Right cardiac atrium (tissue), 5 donors: Measurements from ENCODE around the gene C2orf15. TPM values are rescaled to one million over a fixed set of nuclear protein-coding genes. Genes with fewer than 3 reads are reported as not detected.
A peak's percentile ranks its signal among the peaks of the same experiment; 100 is the strongest.
"Not testable (repeated sequence)": the region's sequence is repeated elsewhere in the genome, so short reads cannot be mapped to it uniquely, and the experiment has no call there.

Experiments
- ATAC-seq, 2 donors: fragments of 200-7000 bp; cut with Tn5 transposase; one replicate each; pipeline versions ENCODE4 v1.8.0 to v1.9.1; 2020; ENCODE audit warnings: moderate library complexity in 2 of 2, mild to moderate bottlenecking in 1 of 2
- DNase-seq, 3 donors: peaks; one replicate each; pipeline ENCODE4 v3.0.0-alpha.2; 2020
- H3K27ac ChIP-seq: one replicate; pipeline ENCODE4 v1.5.1; 2013; ENCODE audit warnings: mild to moderate bottlenecking, low read length, control low read depth, moderate library complexity
- H3K27me3 ChIP-seq: one replicate; pipeline ENCODE4 v1.6.1; 2013; ENCODE audit not compliant: control insufficient read depth, insufficient read depth
- H3K4me1 ChIP-seq: one replicate; pipeline ENCODE4 v1.6.1; 2013; ENCODE audit warnings: low read length; ENCODE audit not compliant: control insufficient read depth, insufficient read depth
- H3K4me3 ChIP-seq: one replicate; pipeline ENCODE4 v1.5.1; 2013; ENCODE audit warnings: low read length, control low read depth
- H3K9me3 ChIP-seq: one replicate; pipeline ENCODE4 v1.6.1; 2013; ENCODE audit warnings: low read length; ENCODE audit not compliant: control insufficient read depth
- WGBS: extraction: QIAGEN DNeasy Blood & Tissue Kit; methylation state at CpG from one replicate; pipeline ENCODE4 v1.1.7; 2013; 5-methylcytosine and 5-hydroxymethylcytosine counted together
- intact Hi-C, 4 donors: fragments of 100-400 bp; cut with DNase I; formaldehyde crosslinking; loops; one replicate each; pipeline versions ENCODE4 v1.11.0 to v1.14.0; 2022 to 2023
- polyA plus RNA-seq: library from polyadenylated mRNA; stranded (reverse); fragments of 200-250 nt; gene quantifications from one replicate; pipeline ENCODE4 v1.2.3, GENCODE V29; 2013
- total RNA-seq, 4 donors: library from RNA; stranded (reverse); fragmentation: NEBNext Ultra II Directional; extraction: Animal tissue kit (Norgen Biotek cat#: 25700); gene quantifications; one replicate each; pipeline ENCODE4 v1.2.1, GENCODE V29; 2021
- donor health status: healthy with polysubstance abuse.
- donor health status: DM: no; HTN: yes; CAD: no.
- donor health status: DM: no; HTN: no; CAD: no.
- donor health status: DM: no; HTN: yes; CAD: no; lungs with severe emphysema.
- donor health status: DM: yes; HTN: yes; CAD: no.

C2orf15 gene
- total and polyA plus RNA-seq, 5 donors = 0.18 to 0.43 (median 0.25) TPM; not detected in 2

DNA sequence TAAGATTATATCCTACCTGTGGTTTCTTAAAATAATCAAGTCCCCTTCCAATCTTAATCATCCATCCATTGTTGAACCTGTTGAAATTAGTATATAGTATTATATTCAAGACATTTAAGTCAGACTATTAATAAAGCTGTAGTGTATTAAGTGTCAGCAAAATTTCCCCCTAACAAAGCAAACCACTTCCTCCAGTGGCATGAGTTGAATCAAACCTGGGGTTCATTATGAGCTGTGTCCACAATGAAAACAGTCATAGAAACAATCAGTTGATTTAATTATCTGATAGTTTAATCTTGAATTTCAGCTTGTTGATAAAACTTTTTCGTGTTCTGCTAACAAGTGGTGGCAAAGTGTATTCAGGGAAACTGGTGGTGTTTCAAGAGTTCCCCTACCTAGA is 28.0 kb downstream of the C2orf15 start:
- 57% methylated on average over 1 of the region's 1 CpG for WGBS

GRCh38 chr2:99171377-99172140 is 30.1 kb downstream of the C2orf15 start:
- no peaks in the 10 kb centered on the region for H3K9me3 ChIP-seq
- intact Hi-C loops = no loop called here
- 96% methylated on average over 8 of the region's 8 CpGs for WGBS

More for the DNA sequence above, 28.0 kb downstream of the C2orf15 start:
- no peaks in the 10 kb centered on the region for H3K9me3 ChIP-seq
- ATAC-seq (no peak), DNase-seq (no peak)
- H3K4me1 ChIP-seq = no peaks in the 10 kb centered on the region
- H3K4me3 ChIP-seq = no peak overlapping the region
- H3K27me3 ChIP-seq = no peaks in the 10 kb centered on the region
- no peak overlapping the region for H3K27ac ChIP-seq
- intact Hi-C loops = no loop called here

GRCh38 chr2:99180755-99181623 is 39.5 kb downstream of the C2orf15 start, which contains the start of the genes MITD1 and MRPL30:
MITD1 (minus strand) TSS chr2:99181058; CDS start chr2:99180981, 77 bp downstream.
MRPL30 (plus strand) TSS chr2:99181184; CDS start chr2:99186204, 5,020 bp downstream.
- under 1% methylated on average over 39 of the region's 39 CpGs for WGBS
- peaks cover 4% of the 10 kb centered on the region for H3K4me1 ChIP-seq

More at GRCh38 chr2:99171377-99172140, 30.1 kb downstream of the C2orf15 start:
- Histone ChIP-seq H3K4me3 (no peak overlapping the region), H3K27ac (no peak overlapping the region), H3K4me1 (no peaks in the 10 kb centered on the region), H3K27me3 (no peaks in the 10 kb centered on the region)
- ATAC-seq (no peak), DNase-seq (no peak)

DNA sequence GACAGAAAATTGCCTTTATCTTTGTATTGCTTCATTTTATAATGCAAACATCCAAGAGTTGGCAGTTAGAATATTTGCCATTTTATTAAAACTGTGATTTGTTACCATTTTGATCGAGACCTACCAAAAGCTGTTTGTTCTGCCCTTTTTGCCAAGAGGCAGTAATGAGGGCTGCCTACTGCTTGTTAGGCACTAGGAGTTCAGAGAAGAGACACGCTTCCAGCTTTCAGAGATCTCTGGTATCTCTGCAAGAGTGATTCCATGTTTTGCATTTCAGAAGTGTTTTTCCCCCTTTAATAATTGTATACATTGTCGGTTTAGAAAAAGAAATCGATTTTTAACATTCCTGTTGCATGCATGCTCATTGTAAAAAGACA is 40.1 kb downstream of the C2orf15 start:
- H3K4me3 ChIP-seq = peak overlapping the region; percentile 99
- H3K4me1 ChIP-seq = peaks cover 4% of the 10 kb centered on the region
- no peak overlapping the region for H3K27ac ChIP-seq
- ATAC-seq (no peak), DNase-seq (no peak)
- WGBS = 4% methylated on average over 4 of the region's 4 CpGs
- intact Hi-C loops = loop anchor here in 2 of 4 donors (10.0 kb wide), 1 partner anchor 153 kb away; the partner anchor contains the start of genes EIF5B (in 2 of the 2) and TXNDC9 (in 2 of the 2)
- H3K27me3 ChIP-seq = no peaks in the 10 kb centered on the region
- no peaks in the 10 kb centered on the region for H3K9me3 ChIP-seq

More at GRCh38 chr2:99180755-99181623, 39.5 kb downstream of the C2orf15 start, which contains the start of the genes MITD1 and MRPL30:
- DNase-seq = peak; percentile 92 to 95 (median 94)
- Histone ChIP-seq H3K27me3 (no peaks in the 10 kb centered on the region), H3K27ac (peak within 1 kb of the TSS; percentile 86), H3K4me3 (peak within 1 kb of the TSS; percentile 99), H3K9me3 (no peaks in the 10 kb centered on the region)
- ATAC-seq = peak; percentile 99
- intact Hi-C loops = loop anchor here in 2 of 4 donors (10.0 kb wide), 1 partner anchor 154 kb away; the partner anchor contains the start of genes EIF5B (in 2 of the 2) and TXNDC9 (in 2 of the 2)

DNA sequence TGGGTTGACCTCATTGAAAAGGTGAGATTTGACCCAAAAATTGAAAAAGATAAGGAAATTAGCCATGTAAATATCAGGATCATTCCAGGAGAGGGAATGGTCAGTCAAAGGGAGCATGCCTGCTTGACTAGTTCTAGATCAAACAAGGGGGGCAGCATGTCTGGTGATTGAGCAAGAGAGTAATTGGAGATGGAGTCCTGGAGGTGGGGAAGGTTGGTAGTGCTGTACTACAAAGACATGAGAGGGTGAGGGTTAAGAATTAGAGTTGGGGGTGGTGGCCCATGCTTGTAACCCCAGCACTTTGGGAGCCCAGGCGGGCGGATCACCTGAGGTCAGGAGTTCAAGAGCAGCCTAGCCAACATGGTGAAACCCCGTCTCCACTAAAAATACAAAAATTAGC is 41.5 kb downstream of the C2orf15 start:
- ATAC-seq (no peak), DNase-seq (no peak)
- no peak overlapping the region for H3K27ac ChIP-seq
- H3K4me3 ChIP-seq = no peak overlapping the region
- no peaks in the 10 kb centered on the region for H3K9me3 ChIP-seq
- peaks cover 4% of the 10 kb centered on the region for H3K4me1 ChIP-seq
- intact Hi-C loops = loop anchor here in 2 of 4 donors (10.0 kb wide), 1 partner anchor 152 kb away; the partner anchor contains the start of genes EIF5B (in 2 of the 2) and TXNDC9 (in 2 of the 2)
- over 99% methylated on average over 3 of the region's 3 CpGs for WGBS
- no peaks in the 10 kb centered on the region for H3K27me3 ChIP-seq

DNA sequence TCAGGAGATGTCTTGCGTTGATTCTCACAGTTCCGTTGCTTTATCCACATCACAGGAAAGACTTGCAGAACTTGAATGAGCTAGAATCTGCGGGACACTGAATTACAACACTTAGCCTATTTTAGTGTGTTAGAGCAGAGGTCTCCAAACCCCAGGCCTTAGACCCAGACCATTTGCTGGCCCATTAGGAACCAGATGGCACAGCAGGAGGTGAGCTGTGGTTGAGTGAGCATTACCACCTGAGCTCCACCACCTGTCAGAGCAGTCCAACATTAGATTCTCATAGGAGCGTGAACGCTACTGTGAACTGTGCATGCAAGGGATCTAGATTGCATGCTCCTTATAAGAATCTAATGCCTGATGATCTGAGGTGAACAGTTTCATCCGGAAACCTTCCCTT is 43.3 kb downstream of the C2orf15 start:
- no peak for ATAC-seq
- Histone ChIP-seq H3K27ac (no peak overlapping the region), H3K9me3 (no peaks in the 10 kb centered on the region), H3K4me1 (peaks cover 2% of the 10 kb centered on the region), H3K4me3 (no peak overlapping the region), H3K27me3 (no peaks in the 10 kb centered on the region)
- 62% methylated on average over 6 of the region's 6 CpGs for WGBS
- intact Hi-C loops = loop anchor here in 2 of 4 donors (10.0 kb wide), 1 partner anchor 150 kb away; the partner anchor contains the start of genes EIF5B (in 2 of the 2) and TXNDC9 (in 2 of the 2)
- no peak for DNase-seq

DNA sequence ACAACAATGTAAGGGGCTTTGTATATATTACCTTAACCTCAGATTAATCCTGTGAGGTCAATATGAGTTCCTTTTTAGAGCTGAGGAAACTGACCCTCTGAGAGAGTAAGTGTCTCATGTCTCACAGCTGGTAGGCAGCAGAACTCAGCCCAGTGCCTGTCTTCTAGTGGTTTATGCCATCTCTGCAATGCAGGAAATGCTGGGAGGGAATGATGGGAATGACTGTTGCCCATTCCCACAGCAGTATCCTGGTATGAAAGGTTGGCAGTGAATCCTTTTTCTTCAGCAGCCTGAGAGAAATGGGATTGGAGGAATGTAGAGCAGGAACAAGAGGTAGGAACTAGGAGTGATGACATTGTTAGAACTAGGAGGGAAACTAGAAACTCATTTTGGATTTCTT is 45.5 kb downstream of the C2orf15 start:
- peaks cover 2% of the 10 kb centered on the region for H3K4me1 ChIP-seq
- ATAC-seq (no peak), DNase-seq (no peak)
- H3K27me3 ChIP-seq = no peaks in the 10 kb centered on the region
- H3K9me3 ChIP-seq = no peaks in the 10 kb centered on the region
- intact Hi-C loops = loop anchor here in 2 of 4 donors (10.0 kb wide), 1 partner anchor 148 kb away; the partner anchor contains the start of genes EIF5B (in 2 of the 2) and TXNDC9 (in 2 of the 2)
- no peak overlapping the region for H3K27ac ChIP-seq
- no peak overlapping the region for H3K4me3 ChIP-seq

- H3K4me3 ChIP-seq = no peak overlapping the region
- H3K27ac ChIP-seq = no peak overlapping the region
- DNase-seq = no peak
- intact Hi-C loops = loop anchor here in 2 of 4 donors (10.0 kb wide), 1 partner anchor 146 kb away; the partner anchor contains the start of genes EIF5B (in 2 of the 2) and TXNDC9 (in 2 of the 2)
- no peaks in the 10 kb centered on the region for H3K9me3 ChIP-seq
- no peaks in the 10 kb centered on the region for H3K4me1 ChIP-seq
- H3K27me3 ChIP-seq = no peaks in the 10 kb centered on the region
- ATAC-seq = no peak
- 94% methylated on average over 3 of the region's 3 CpGs for WGBS
Observed at GRCh38 chr2:99188357-99188756, 46.9 kb downstream of the C2orf15 start.

DNA sequence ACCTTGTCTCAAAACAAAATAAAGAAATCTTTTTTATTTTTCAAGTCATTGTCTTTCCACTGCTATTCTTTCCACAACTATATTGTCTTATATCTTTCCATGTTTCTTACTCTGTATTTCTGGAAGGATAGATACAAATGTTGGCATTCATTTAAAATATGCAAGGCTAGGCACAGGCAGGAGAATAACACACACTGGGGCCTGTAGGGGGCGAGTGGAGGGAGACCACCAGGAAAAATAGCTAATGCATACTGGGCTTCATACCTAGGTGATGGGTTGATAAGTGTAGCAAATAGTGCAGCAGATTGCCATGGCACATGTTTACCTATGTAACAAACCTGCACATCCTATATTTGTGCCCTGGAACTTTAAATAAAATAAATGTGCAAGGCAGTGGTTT is 49.0 kb downstream of the C2orf15 start:
- Histone ChIP-seq H3K9me3 (no peaks in the 10 kb centered on the region), H3K4me1 (no peaks in the 10 kb centered on the region), H3K27ac (no peak overlapping the region), H3K27me3 (no peaks in the 10 kb centered on the region), H3K4me3 (no peak overlapping the region)
- ATAC-seq = no peak
- intact Hi-C loops = no loop called here
- no peak for DNase-seq
- WGBS = 92% methylated on average over 1 of the region's 1 CpG

- H3K27me3 ChIP-seq, intact Hi-C loops, H3K4me3 ChIP-seq, ATAC-seq, H3K9me3 ChIP-seq, H3K27ac ChIP-seq, H3K4me1 ChIP-seq, DNase-seq: not testable (repeated sequence)
- WGBS = 98% methylated on average over 4 of the region's 4 CpGs
Observed at GRCh38 chr2:99192364-99192763, 50.9 kb downstream of the C2orf15 start.
